Right lobe of liver (tissue), 4 donors: ENCODE results near the gene S100A10.

Source experiments
- POLR2A ChIP-seq: fragments of 450-650 bp; IDR thresholded peaks from one replicate; pipeline ENCODE4 v1.6.1; 2017; ENCODE audit warnings: antibody characterized with exemption, mild to moderate bottlenecking
- TF ChIP-seq, protein P1 (sequence below), 4 donors: fragments of 200-600 bp in 3 of 4; fragments of 450-650 bp in 1 of 4; IDR thresholded peaks; one replicate each; pipeline versions ENCODE4 v1.5.1 to v1.8.0; 2016 to 2022; ENCODE audit warnings: antibody characterized with exemption in 4 of 4, mild to moderate bottlenecking in 2 of 4
- donor health status: DM: no; HTN: no; CAD: no.
- donor health status: DM: no; HTN: no; CAD: no.
- donor health status: DM: no; HTN: yes; CAD: no.

DNA sequence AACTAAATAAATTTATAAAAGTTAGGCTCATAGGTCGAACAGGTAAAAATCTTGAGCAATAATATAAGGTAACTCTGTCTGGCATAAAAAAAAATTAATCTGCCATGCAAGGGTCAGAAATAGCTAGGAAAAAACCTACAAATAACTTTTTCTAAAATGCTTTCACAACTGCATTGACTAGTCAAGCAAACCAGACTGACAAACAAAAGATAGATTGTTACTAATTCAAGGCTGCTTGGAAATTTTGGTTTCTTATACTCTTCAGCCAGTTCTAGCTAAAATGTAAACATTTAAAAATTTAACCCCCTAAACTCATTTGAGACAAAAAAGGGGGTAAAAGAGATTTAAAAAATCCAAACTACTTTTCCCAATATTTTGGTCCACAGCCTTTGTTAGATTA, 40.8 kb downstream of the S100A10 start:
- TF ChIP-seq, protein P1, sequence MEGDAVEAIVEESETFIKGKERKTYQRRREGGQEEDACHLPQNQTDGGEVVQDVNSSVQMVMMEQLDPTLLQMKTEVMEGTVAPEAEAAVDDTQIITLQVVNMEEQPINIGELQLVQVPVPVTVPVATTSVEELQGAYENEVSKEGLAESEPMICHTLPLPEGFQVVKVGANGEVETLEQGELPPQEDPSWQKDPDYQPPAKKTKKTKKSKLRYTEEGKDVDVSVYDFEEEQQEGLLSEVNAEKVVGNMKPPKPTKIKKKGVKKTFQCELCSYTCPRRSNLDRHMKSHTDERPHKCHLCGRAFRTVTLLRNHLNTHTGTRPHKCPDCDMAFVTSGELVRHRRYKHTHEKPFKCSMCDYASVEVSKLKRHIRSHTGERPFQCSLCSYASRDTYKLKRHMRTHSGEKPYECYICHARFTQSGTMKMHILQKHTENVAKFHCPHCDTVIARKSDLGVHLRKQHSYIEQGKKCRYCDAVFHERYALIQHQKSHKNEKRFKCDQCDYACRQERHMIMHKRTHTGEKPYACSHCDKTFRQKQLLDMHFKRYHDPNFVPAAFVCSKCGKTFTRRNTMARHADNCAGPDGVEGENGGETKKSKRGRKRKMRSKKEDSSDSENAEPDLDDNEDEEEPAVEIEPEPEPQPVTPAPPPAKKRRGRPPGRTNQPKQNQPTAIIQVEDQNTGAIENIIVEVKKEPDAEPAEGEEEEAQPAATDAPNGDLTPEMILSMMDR (IDR thresholded peaks at IDR 0.05) = no peak
- TF ChIP-seq POLR2A = no peak
